HG03460 (cell line): Measurements from ENCODE around the gene LRTM2.

Experiments
- ATAC-seq: cut with Tn5 transposase; IDR thresholded peaks from one replicate; pipeline ENCODE4 v1.9.1; 2021; ENCODE audit not compliant: unreplicated experiment

Gene LRTM2

DNA sequence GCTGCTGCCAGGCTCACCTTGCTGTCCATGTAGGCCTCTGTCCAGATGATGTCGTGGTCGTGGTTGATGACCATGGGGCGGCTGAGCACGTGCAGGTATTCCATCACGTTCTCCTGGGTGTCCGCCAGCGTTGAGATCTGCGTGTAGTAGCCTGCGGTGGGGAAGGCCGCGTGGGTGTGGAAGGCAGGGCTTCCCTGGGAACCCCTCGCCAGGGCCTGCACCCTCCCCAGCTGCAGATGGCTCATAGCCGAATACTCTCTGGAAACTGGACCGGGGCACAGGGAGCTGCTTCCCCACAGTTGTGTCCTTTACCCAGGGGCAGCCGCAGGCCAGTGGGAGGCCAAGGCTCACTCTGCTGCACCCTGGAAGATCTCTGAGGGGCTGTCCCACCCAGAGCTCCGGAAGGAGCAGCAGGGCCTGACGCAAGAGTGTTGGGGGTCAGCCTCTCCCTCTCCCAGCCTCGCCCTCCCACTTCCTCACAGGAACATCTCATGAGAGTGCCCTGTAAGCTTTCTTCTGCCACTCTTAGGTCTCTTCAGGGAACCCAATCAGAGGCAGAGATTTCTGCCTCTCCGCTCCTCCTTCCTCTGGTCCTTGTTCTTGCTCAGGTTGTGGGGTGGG lies 62.6 kb downstream of the LRTM2 start:
- ATAC-seq = no peak

DNA sequence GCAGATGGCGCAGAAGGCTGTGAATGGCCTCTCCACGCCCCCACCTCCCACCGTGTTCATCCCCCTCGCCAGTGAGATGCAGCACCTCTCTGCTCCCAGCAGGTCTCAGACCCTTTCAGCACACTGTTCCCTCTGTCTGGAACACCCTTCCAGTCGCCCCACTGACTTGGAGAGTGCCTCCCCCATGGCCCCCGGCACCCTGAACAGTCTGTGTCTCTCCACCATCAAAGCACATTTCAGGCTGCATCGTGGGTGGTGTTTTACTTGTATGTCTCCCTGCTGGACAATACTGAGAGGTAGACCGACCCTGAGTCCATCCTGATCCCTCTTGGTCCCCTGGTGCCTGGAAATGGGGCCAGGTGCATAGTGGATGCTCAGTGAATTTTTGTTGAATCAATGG lies 63.1 kb downstream of the LRTM2 start:
- no peak for ATAC-seq

DNA sequence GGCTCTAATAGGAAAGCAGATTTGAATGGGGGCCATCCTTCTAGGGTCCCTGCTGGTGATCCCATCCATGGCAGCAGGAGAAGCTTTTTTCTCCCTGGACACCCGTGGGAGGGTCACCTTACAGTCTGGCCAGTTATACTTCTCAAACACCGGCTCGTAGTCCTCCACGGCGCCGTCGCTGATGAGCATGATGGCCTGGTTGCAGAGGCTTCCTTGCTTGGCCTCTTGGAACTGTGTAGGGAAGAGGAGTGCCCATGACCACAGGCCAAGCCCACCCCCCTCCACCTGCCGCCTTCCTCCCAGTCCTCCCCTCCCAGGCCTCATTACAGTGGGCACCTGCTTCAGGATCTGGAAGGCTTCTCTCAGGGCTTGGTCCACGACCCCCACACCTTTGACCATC lies 64.3 kb downstream of the LRTM2 start:
- ATAC-seq = no peak

DNA sequence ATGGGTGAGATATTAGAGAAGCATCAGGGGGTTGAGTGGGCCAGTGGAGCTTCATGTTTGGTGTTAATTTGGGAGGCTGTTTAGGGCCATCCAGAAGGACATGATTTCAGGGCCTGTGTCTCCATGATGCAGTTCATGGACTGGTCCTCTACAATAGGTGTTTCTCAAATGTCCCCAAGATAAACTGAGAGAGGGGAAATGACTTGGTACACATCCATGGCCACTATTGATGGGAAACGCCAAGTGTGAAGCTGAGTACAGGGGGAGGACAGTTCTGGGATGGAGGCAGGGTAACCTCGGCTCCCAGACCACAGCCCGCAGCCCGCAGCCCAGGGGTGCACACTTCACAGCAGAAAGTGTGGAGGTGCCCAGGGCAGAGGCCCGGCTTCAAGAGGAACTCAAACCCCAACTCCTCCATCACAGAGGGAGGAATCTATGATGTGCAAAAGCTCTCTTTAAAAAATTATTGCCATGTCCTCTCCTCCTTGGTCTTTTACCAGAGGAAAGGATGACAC lies 64.8 kb downstream of the LRTM2 start:
- no peak for ATAC-seq

DNA sequence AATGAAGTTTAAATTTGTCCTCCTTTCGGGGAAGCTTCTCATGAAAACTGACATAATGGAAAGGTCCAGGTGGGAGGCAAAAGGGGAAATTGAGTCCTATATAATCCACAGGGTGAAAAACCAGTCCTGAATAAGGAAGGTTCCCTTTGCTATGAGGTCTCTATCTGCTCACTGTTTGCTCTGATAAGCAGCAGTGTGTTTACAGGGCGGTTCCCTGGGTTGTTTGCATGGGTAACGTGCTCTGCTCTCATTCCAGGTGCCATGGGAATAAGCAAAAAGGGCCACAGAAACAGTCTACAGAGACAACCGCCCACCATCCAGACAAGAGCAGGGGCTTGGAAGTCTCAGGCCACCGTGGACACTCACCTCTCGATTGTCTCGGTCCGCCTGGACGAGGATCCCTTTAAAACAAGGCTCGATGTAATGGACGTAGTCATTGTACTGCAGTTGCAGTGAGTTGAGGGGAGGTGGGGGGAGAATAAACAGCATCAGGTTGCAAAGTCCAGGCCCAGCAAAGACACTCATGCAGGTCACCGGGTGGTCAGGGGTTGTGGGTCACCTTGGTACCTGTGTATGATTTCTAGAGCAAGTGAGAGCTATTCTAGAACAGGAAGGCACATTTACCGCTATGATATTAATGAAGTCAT lies 65.4 kb downstream of the LRTM2 start:
- no peak for ATAC-seq
